Measurements from ENCODE around the gene REELD1. TPM values are rescaled to one million over a fixed set of nuclear protein-coding genes. Genes with fewer than 3 reads are reported as not detected.
A peak's percentile ranks its signal among the peaks of the same experiment; 100 is the strongest.

REELD1 gene
- total RNA-seq (2014; rRNA removed; shearing (Covaris generic); ENCODE audit: low replicate concordance): 0.18 TPM in 1 of 2 replicates, not detected in the other

GRCh38 chr4:146214238-146214637 lies at the start of gene REELD1:
Gene REELD1, plus strand, starts transcription at chr4:146214538. Its CDS starts 2,415 bp downstream, at chr4:146216953.
- no peaks in the 10 kb centered on the region for H4K20me1 ChIP-seq (ENCODE audit: insufficient read depth, low read depth, low read length)
- no peak within 1 kb of the TSS for H2AFZ ChIP-seq (ENCODE audit: low read length)
- H3K4me1 ChIP-seq (ENCODE audit: low read length): no peaks in the 10 kb centered on the region
- H3K9ac ChIP-seq (ENCODE audit: low read length): no peak within 1 kb of the TSS
- H3K9me2 ChIP-seq (replicated peaks; ENCODE audit: insufficient read depth, low read length): no peaks in the 10 kb centered on the region
- H3K4me2 ChIP-seq (ENCODE audit: low read depth, low read length, poor library complexity, severe bottlenecking): no peak within 1 kb of the TSS
- no peaks in the 10 kb centered on the region for H3K79me2 ChIP-seq (ENCODE audit: low read length)
- no peak within 1 kb of the TSS for H3K4me3 ChIP-seq (ENCODE audit: low read length)
- H3K36me3 ChIP-seq (ENCODE audit: insufficient read depth, low read length): no peaks in the 10 kb centered on the region
- H3K27me3 ChIP-seq (ENCODE audit: low read length): no peaks in the 10 kb centered on the region
- no peak within 1 kb of the TSS for H3K27ac ChIP-seq (ENCODE audit: low read length)
- no peak for DNase-seq
- H3K9me3 ChIP-seq (ENCODE audit: low read length): no peaks in the 10 kb centered on the region

DNA sequence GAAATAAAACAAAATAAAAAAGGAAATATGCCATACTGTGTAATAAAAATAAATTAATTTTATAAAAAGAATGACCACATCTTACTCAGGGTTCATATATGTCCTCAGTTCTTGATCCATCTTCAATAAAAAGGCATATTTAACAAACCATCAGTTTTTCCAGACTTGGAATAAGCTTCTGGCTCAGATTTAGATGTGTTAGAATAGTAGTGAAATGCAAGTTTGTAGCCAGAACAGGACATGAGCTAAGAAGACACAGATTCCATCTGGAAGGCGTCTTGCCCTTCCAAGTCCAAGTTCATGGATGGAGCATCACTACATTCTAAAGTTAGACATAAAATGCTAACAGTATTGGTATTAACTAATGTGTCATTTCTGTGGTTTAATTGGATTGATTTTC lies 49.1 kb upstream of the REELD1 start:
- DNase-seq: no peak
- H3K27me3 ChIP-seq (ENCODE audit: low read length): no peaks in the 10 kb centered on the region; the same call in 1 of the 2 replicates
- no peaks in the 10 kb centered on the region for H3K79me2 ChIP-seq (ENCODE audit: low read length)
- H3K9me2 ChIP-seq (replicated peaks; ENCODE audit: insufficient read depth, low read length): no peaks in the 10 kb centered on the region
- no peaks in the 10 kb centered on the region for H3K4me1 ChIP-seq (ENCODE audit: low read length)
- H3K27ac ChIP-seq (ENCODE audit: low read length): no peak overlapping the region
- no peaks in the 10 kb centered on the region for H3K36me3 ChIP-seq (ENCODE audit: insufficient read depth, low read length)
- H4K20me1 ChIP-seq (ENCODE audit: insufficient read depth, low read depth, low read length): no peaks in the 10 kb centered on the region
- H2AFZ ChIP-seq (ENCODE audit: low read length): no peak overlapping the region
- no peaks in the 10 kb centered on the region for H3K9me3 ChIP-seq (ENCODE audit: low read length)
- H3K4me2 ChIP-seq (ENCODE audit: low read depth, low read length, poor library complexity, severe bottlenecking): no peak overlapping the region
- no peak overlapping the region for H3K9ac ChIP-seq (ENCODE audit: low read length)
- no peak overlapping the region for H3K4me3 ChIP-seq (ENCODE audit: low read length)

DNA sequence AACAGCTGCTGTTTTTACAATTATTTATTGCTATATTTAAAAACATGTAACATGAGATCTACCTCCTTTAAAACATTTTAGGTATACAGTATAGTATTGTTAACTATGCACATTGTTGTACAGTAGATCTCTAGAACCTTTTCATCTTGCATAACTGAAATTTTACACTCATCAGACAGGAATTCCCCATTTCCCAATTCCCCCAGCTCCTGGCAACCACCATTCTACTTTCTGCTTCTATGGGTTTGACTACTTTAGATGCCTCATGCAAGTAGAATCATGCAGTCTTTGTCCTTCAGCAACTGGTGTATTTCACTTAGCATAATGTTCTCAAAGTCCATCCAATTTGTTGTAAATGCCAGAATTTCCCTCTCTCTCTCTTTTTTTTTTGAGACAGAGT lies 48.5 kb upstream of the REELD1 start:
- Histone ChIP-seq H3K36me3 (ENCODE audit: insufficient read depth, low read length) (no peaks in the 10 kb centered on the region), H2AFZ (ENCODE audit: low read length) (no peak overlapping the region), H3K9me3 (ENCODE audit: low read length) (no peaks in the 10 kb centered on the region), H3K27me3 (ENCODE audit: low read length) (no peaks in the 10 kb centered on the region; the same call in 1 of the 2 replicates), H3K4me2 (ENCODE audit: low read depth, low read length, poor library complexity, severe bottlenecking) (no peak overlapping the region), H3K27ac (ENCODE audit: low read length) (no peak overlapping the region), H3K9ac (ENCODE audit: low read length) (no peak overlapping the region), H3K4me3 (ENCODE audit: low read length) (no peak overlapping the region), H3K79me2 (ENCODE audit: low read length) (no peaks in the 10 kb centered on the region), H3K4me1 (ENCODE audit: low read length) (no peaks in the 10 kb centered on the region), H4K20me1 (ENCODE audit: insufficient read depth, low read depth, low read length) (no peaks in the 10 kb centered on the region), H3K9me2 (replicated peaks; ENCODE audit: insufficient read depth, low read length) (no peaks in the 10 kb centered on the region)
- DNase-seq: no peak

GRCh38 chr4:146170149-146170548 lies 44.2 kb upstream of the REELD1 start:
- H3K4me1 ChIP-seq (ENCODE audit: low read length): peaks cover 7% of the 10 kb centered on the region
- no peaks in the 10 kb centered on the region for H3K36me3 ChIP-seq (ENCODE audit: insufficient read depth, low read length)
- H3K9me2 ChIP-seq (replicated peaks; ENCODE audit: insufficient read depth, low read length): no peaks in the 10 kb centered on the region
- no peak overlapping the region for H3K4me2 ChIP-seq (ENCODE audit: low read depth, low read length, poor library complexity, severe bottlenecking)
- no peak overlapping the region for H2AFZ ChIP-seq (ENCODE audit: low read length)
- H3K79me2 ChIP-seq (ENCODE audit: low read length): peaks cover 2% of the 10 kb centered on the region
- H3K27ac ChIP-seq (ENCODE audit: low read length): no peak overlapping the region
- no peak for DNase-seq
- no peak overlapping the region for H3K4me3 ChIP-seq (ENCODE audit: low read length)
- no peaks in the 10 kb centered on the region for H3K9me3 ChIP-seq (ENCODE audit: low read length)
- no peak overlapping the region for H3K9ac ChIP-seq (ENCODE audit: low read length)
- H3K27me3 ChIP-seq (ENCODE audit: low read length): no peaks in the 10 kb centered on the region
- no peaks in the 10 kb centered on the region for H4K20me1 ChIP-seq (ENCODE audit: insufficient read depth, low read depth, low read length)

DNA sequence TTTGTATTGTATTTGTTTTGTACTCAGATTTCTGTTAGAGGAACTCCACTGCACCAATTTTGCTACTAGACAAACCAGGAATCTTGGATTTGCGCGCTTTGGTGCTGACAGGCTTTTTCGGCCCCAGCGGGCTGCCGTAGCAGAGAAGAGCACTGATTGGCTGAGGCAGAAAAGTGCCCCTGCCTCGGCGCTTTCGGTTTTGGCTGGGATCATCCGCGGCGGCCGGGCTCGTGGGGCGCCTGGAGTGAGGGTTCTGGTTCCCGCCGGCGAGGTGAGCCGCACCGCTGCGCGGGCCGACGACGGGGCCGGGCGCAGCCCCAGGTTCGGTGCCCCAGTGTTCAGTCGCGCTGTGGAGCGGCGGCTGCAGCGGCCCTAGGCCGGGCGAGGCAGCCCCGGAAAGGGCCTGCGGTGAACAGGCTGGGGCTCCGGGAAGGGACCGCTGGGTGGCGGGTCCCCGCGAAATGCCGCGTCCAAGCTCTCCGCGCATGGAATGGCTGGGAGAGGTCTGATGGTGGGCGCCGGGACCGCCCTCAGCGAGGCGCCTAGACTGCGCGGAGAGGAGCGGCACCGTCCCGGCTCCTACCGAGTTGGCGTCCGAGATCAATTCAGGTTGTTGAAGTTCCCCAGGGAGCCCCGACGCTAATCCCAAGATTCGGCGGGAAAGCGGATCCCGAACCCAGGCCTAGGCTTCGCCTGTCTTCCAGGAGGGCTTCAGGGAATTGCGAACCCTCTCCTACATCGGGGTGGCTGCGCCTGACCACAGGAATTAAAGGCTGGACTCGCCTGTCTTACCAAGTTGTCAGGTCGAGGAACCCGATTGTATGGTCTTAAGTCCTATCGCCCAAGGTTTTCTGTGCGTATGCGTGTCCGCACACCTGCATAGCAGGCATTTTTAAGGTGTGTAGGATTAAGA lies 38.5 kb upstream of the REELD1 start, which contains the start of gene LSM6:
LSM6 (plus strand) TSS at position 178 of the 913 bp plus-strand sequence. CDS start 7,204 bp downstream, outside the sequence.
- Histone ChIP-seq H3K4me1 (ENCODE audit: low read length) (peaks cover 52% of the 10 kb centered on the region), H2AFZ (ENCODE audit: low read length) (peak within 1 kb of the TSS; percentile 98), H3K4me2 (ENCODE audit: low read depth, low read length, poor library complexity, severe bottlenecking) (peak within 1 kb of the TSS; percentile 85), H3K9me3 (ENCODE audit: low read length) (no peaks in the 10 kb centered on the region), H3K27me3 (ENCODE audit: low read length) (no peaks in the 10 kb centered on the region), H3K9ac (ENCODE audit: low read length) (peak within 1 kb of the TSS; percentile 89), H3K9me2 (replicated peaks; ENCODE audit: insufficient read depth, low read length) (no peaks in the 10 kb centered on the region), H3K27ac (ENCODE audit: low read length) (peak within 1 kb of the TSS; percentile 48), H3K36me3 (ENCODE audit: insufficient read depth, low read length) (peaks cover 10% of the 10 kb centered on the region), H4K20me1 (ENCODE audit: insufficient read depth, low read depth, low read length) (peaks cover 16% of the 10 kb centered on the region; the same call in 1 of the 2 replicates), H3K4me3 (ENCODE audit: low read length) (peak within 1 kb of the TSS; percentile 78), H3K79me2 (ENCODE audit: low read length) (peaks cover 59% of the 10 kb centered on the region)
- peak; percentile 95 for DNase-seq

GRCh38 chr4:146176891-146177290 lies 37.4 kb upstream of the REELD1 start:
- peaks cover 16% of the 10 kb centered on the region; the same call in 1 of the 2 replicates for H4K20me1 ChIP-seq (ENCODE audit: insufficient read depth, low read depth, low read length)
- no peaks in the 10 kb centered on the region for H3K27me3 ChIP-seq (ENCODE audit: low read length)
- H3K9ac ChIP-seq (ENCODE audit: low read length): peak overlapping the region; percentile 89
- no peak overlapping the region for H2AFZ ChIP-seq (ENCODE audit: low read length)
- peaks cover 60% of the 10 kb centered on the region for H3K4me1 ChIP-seq (ENCODE audit: low read length)
- H3K36me3 ChIP-seq (ENCODE audit: insufficient read depth, low read length): peaks cover 10% of the 10 kb centered on the region
- H3K9me2 ChIP-seq (replicated peaks; ENCODE audit: insufficient read depth, low read length): no peaks in the 10 kb centered on the region
- H3K4me3 ChIP-seq (ENCODE audit: low read length): peak overlapping the region; percentile 78
- H3K79me2 ChIP-seq (ENCODE audit: low read length): peaks cover 70% of the 10 kb centered on the region
- H3K9me3 ChIP-seq (ENCODE audit: low read length): no peaks in the 10 kb centered on the region
- peak; percentile 73 for DNase-seq
- peak overlapping the region; percentile 85 for H3K4me2 ChIP-seq (ENCODE audit: low read depth, low read length, poor library complexity, severe bottlenecking)
- peak overlapping the region; percentile 48 for H3K27ac ChIP-seq (ENCODE audit: low read length)

DNA sequence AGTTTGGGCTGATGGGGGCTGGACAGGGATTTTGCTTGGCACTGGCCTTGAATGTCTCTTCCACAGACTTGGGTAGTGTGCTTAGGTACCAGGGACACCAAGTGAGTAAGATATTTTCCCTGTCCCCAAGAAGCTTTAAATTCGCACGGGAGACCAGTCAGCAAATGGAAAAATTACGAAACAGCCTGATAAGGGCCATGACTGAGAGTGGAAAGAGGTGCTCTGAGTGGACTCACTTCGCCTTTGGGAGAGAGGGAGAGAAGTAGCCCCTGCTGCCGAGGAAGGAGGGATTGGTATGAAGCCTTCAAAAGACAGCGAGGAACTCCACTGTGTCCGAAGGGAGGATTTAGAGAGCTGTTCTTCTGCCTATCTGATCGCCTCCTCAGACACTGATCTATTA lies 36.2 kb upstream of the REELD1 start:
- H3K27ac ChIP-seq (ENCODE audit: low read length): peak overlapping the region; percentile 58
- peaks cover 65% of the 10 kb centered on the region for H3K4me1 ChIP-seq (ENCODE audit: low read length)
- H3K79me2 ChIP-seq (ENCODE audit: low read length): peaks cover 82% of the 10 kb centered on the region
- no peaks in the 10 kb centered on the region for H3K27me3 ChIP-seq (ENCODE audit: low read length)
- peaks cover 16% of the 10 kb centered on the region; the same call in 1 of the 2 replicates for H4K20me1 ChIP-seq (ENCODE audit: insufficient read depth, low read depth, low read length)
- DNase-seq: no peak
- H3K4me2 ChIP-seq (ENCODE audit: low read depth, low read length, poor library complexity, severe bottlenecking): peak overlapping the region; percentile 85
- no peak overlapping the region for H2AFZ ChIP-seq (ENCODE audit: low read length)
- H3K9me3 ChIP-seq (ENCODE audit: low read length): no peaks in the 10 kb centered on the region
- H3K4me3 ChIP-seq (ENCODE audit: low read length): peak overlapping the region; percentile 14; the same call in 1 of the 2 replicates
- H3K9me2 ChIP-seq (replicated peaks; ENCODE audit: insufficient read depth, low read length): no peaks in the 10 kb centered on the region
- H3K9ac ChIP-seq (ENCODE audit: low read length): peak overlapping the region; percentile 33
- peaks cover 20% of the 10 kb centered on the region for H3K36me3 ChIP-seq (ENCODE audit: insufficient read depth, low read length)

- no peak overlapping the region for H3K9ac ChIP-seq (ENCODE audit: low read length)
- H3K36me3 ChIP-seq (ENCODE audit: insufficient read depth, low read length): peaks cover 33% of the 10 kb centered on the region
- peaks cover 16% of the 10 kb centered on the region; the same call in 1 of the 2 replicates for H4K20me1 ChIP-seq (ENCODE audit: insufficient read depth, low read depth, low read length)
- H3K27ac ChIP-seq (ENCODE audit: low read length): peak overlapping the region; percentile 58
- no peak overlapping the region for H2AFZ ChIP-seq (ENCODE audit: low read length)
- H3K9me3 ChIP-seq (ENCODE audit: low read length): no peaks in the 10 kb centered on the region
- peaks cover 65% of the 10 kb centered on the region for H3K4me1 ChIP-seq (ENCODE audit: low read length)
- H3K79me2 ChIP-seq (ENCODE audit: low read length): peaks cover 94% of the 10 kb centered on the region
- H3K9me2 ChIP-seq (replicated peaks; ENCODE audit: insufficient read depth, low read length): no peaks in the 10 kb centered on the region
- no peak overlapping the region for H3K4me3 ChIP-seq (ENCODE audit: low read length)
- DNase-seq: no peak
- peak overlapping the region; percentile 85 for H3K4me2 ChIP-seq (ENCODE audit: low read depth, low read length, poor library complexity, severe bottlenecking)
- no peaks in the 10 kb centered on the region for H3K27me3 ChIP-seq (ENCODE audit: low read length)
Observed at GRCh38 chr4:146179784-146180370, 34.5 kb upstream of the REELD1 start.

All from Karpas-422 (cell line).